GM19395 (cell line): ENCODE data around the gene DACT1.

Source experiments
- ATAC-seq: cut with Tn5 transposase; IDR thresholded peaks from one replicate; pipeline ENCODE4 v1.9.1; 2021; ENCODE audit warnings: mild to moderate bottlenecking, moderate library complexity; ENCODE audit not compliant: unreplicated experiment

The DACT1 gene

DNA sequence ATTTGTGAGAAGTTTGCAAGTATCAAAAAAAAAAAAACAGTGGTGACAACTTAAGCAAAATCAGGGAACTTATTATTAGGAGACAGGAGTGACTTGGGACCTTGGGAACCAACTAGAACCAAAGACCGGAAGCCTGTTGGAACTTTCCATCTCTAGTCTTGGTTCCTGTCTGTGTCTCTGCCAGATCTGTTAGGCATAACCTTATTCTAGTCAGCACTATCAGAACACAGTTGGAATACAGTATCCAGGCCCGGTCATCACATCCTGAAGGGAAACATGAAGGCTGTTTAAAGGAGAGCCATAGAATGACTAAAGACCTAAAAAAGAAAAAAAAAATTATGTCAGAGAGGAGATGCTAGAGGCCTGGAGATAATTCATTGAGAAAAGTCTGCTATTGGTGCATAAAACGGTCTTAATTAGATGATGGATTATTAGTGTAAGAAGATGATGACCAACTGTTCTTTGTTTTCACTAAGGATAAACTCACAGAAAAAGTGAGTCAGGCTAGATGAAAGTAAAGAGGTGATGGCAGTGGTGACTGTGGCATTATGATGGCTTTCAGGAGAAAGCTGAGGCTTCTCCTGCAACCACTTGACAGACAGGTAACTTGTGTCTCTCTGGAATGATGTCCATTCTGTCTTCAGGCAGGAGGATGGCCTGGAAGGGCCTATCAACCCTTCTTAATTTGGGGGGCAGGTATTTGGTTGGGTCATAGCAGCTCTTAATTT is 28.2 kb downstream of the DACT1 start:
- ATAC-seq: no peak

DNA sequence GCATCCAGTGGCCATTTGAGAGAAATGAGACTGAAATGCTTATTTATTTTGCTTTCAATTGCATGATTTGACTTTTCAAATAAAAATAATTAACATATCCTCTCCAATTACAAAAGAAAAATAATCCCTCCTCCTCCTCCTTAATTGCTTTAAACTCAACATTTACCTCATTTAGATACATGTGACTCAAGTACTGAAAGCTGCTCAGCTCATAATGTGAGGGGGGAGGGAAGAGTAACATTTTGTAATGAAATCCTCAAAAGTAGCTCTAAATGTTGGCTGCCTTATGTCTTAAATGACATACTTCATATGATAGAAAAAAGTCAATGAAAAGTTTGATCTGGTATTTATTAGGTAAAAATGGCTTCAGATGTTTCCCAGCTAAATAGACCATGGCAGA is 29.0 kb downstream of the DACT1 start:
- no peak for ATAC-seq

DNA sequence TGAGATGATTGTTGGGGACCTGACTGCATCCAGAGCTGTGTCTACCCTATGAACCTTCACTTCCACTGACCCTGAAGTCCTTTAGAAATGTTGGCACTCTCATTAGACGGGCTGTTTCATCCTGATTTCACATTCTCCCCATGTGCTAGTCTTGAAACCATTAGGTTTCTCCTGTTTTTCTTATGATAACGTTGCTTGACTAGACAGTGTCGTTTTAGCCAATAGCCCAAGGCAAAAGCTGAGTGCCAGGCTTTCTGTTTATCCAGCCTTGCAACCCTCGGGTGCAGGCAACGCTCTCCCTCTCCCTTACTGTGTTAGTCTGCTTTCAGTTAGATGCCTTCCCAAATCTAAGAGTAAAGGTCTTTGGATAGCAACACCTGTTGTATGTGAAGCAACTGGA is 30.1 kb downstream of the DACT1 start:
- no peak for ATAC-seq

DNA sequence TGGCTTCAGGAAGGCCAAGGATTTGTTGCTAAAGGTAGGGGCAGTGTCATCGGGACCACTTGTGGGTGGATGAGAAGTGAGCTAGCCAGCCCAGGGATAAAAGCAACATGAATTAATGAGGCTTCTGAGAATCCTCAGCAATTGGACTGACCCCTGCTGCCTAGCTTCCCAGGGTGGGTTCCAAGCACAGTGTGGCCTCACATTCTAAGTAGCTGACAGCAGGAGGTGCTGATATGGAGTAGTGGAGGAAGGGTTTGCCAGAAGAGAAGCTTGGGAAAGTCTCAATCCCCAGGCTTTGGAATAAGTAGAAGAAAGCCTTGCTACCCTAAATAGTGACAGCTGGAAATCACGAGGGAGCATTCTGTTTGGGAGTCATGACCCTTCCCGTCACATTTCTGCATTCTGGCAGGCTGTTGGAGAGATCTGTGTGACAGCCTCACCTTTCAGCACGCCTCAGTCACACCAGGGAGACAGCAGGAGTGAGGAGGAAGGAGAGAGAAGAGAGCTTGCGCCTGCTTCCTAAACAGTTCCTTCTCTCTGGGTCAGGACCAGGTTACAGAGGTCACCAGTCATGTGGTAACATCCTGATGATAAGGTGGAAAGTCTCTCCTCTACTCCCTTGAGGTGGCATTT is 31.2 kb downstream of the DACT1 start:
- no peak for ATAC-seq

- ATAC-seq: no peak
Observed at GRCh38 chr14:58669556-58670200, 31.9 kb downstream of the DACT1 start.

- ATAC-seq: no peak
Observed at GRCh38 chr14:58671024-58671423, 33.3 kb downstream of the DACT1 start.

DNA sequence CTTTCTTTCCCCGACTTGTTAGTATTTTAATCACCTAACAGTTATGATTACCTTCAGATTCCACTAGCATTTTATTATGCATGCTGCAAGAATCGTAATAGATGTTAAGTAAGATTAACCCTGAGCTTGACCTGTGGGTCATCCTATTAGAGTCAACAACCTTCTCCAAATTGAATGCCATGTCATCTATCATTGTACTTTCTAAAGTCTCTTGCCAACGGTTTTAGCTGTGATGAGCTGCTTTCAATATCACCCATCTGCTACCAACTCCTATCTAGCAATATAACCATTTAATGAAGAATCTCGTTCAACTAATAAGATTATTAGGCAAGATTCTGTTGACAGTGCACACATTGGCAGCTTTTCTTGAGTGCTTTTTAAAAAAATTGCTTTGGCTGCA is 33.7 kb downstream of the DACT1 start:
- no peak for ATAC-seq

- no peak for ATAC-seq
Observed at GRCh38 chr14:58673722-58674121, 36.0 kb downstream of the DACT1 start.

- no peak for ATAC-seq
Observed at GRCh38 chr14:58677001-58677400, 39.2 kb downstream of the DACT1 start.

DNA sequence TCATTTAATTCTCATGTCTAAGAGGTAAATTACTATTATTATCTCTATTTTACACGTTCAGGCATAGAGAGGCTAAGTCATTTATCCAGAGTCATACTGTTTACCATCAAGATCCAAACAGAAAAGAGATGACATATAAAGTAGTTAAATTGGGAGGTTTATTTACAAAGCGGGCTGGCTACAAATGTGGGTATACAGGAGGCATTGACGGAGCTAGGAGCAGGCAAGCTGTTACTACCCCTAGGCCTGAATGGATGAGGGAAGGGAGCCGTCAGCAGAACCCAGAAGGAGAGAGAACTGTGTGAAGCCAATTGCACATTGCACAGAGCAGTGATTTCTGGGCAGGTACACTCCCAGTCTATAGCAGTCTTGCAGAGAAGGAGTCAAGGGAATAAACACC is 39.8 kb downstream of the DACT1 start:
- ATAC-seq: no peak

DNA sequence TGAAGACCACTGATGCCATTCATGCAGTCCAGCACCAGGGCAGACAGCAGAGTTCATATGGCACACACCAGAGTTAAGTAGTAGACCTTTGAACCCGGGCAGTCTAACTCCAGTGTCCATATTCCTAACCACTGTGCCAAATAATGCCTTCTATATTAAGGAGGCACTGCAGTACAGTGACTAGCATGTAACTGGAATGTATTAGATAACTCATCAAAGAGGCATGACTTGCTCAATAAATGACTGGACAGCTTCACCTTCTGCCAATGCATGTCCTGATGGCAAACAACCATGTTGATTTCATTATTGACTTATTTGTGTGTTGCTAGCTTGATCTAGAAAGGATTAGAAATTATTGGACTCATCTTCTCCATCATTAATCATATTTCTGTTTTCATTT is 40.2 kb downstream of the DACT1 start:
- ATAC-seq: no peak

DNA sequence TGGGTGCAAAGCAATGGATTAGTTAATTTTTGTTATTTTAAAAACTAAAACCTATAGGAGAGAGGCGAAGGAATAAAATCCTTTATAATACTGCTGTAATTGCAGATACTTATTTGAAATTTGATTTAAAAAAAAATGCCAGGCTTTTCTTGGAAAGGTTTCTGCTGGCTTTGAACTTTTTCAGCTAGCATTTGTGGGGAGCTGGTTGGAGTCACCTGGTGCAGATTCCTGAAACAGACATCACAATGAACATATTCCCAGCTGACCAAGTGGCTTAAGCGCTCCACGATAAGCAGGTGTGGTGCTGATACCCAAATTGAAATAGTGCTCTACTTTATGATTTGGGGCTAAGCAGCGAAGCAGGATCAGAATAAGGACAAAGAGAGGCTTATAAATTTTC is 42.9 kb downstream of the DACT1 start:
- ATAC-seq: no peak

GRCh38 chr14:58687232-58687795 is 49.6 kb downstream of the DACT1 start:
- ATAC-seq: no peak

DNA sequence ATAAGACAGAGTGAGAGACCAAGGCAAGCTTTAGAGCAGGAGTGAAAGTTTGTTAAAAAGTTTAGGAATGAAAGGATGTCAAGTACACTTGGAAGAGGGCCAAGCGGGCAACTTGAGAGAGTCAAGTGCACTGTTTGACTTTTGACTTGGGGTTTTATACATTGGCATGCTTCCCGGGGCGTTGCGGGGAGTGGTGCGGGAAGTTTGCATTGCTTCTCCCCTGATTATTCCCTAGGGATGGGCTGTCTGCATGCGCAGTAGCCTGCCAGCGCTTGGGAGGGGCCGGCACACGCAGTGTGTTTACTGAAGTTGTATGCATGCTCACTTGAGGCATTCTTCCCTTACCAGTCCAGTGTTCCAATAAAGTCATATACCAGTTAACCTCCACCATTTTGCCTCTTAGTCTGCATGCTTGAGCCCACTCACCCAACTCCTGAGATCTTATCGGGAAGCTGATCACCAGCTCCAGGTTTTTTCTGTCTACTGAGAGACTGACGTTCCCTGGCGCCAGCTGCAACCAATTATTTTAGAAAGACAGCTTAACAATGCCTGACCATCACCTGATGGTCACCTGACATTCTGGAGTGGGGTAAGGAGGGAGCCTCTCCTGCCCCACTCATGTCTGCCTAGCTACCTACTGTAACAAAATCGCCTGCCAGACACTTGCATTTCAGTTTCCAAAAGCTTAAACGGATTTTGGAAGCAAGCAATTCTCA is 53.2 kb downstream of the DACT1 start:
- no peak for ATAC-seq

DNA sequence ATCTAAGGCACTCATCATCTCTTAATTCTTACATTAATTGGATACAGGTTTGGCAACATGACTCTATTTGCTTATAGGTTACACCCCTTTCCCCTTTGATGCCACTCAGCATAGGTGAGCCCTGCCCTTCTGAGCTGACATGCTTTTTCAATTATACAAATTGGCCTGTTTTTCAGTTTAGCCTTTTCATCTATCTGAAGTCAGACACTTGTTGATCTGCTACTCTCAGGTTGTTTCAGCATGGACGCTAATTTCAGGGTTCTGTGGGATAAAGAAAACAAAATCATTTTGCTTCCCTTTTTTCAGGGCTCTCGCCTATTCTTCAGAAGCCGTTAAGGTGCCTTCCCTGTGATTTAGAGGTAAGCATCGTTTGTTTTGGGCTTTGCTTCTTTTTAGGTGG is 55.3 kb downstream of the DACT1 start:
- no peak for ATAC-seq

GRCh38 chr14:58695514-58695913 is 57.8 kb downstream of the DACT1 start:
- ATAC-seq: no peak

GRCh38 chr14:58697266-58697929 is 59.6 kb downstream of the DACT1 start:
- no peak for ATAC-seq
